Natural killer cell (primary cell): ENCODE measurements around the gene SGCG. TPM values are rescaled to one million over a fixed set of nuclear protein-coding genes. Genes with fewer than 3 reads are reported as not detected.
A peak's percentile ranks its signal among the peaks of the same experiment; 100 is the strongest.

Source experiments
- ATAC-seq, 3 donors: fragments of 150-1000 bp in 2 of 3; fragments of 200-7000 bp in 1 of 3; cut with Tn5 transposase; 1 replicate in 1 of 3; 2 replicates in 2 of 3; pipeline ENCODE4 v1.10.0; 2021; ENCODE audit warnings: mild to moderate bottlenecking in 2 of 3, moderate library complexity in 2 of 3
- DNase-seq, 2 donors: peaks; one replicate each; pipeline versions ENCODE4 v3.0.0 to v3.0.0-alpha.2; 2013 to 2021; ENCODE audit warnings: mixed read lengths in 1 of 2
- H3K27ac ChIP-seq: one replicate; pipeline ENCODE4 v1.5.1; 2013; ENCODE audit warnings: mild to moderate bottlenecking, low read length
- H3K27me3 ChIP-seq: one replicate; pipeline ENCODE4 v1.6.1; 2013; ENCODE audit warnings: low read length; ENCODE audit not compliant: control insufficient read depth, insufficient read depth
- H3K36me3 ChIP-seq: one replicate; pipeline ENCODE4 v1.6.1; 2013; ENCODE audit warnings: low read length; ENCODE audit not compliant: control insufficient read depth, insufficient read depth
- H3K4me1 ChIP-seq: one replicate; pipeline ENCODE4 v1.6.1; 2013; ENCODE audit warnings: low read length; ENCODE audit not compliant: control insufficient read depth, insufficient read depth
- H3K4me3 ChIP-seq: one replicate; pipeline ENCODE4 v1.5.1; 2013; ENCODE audit warnings: low read length
- H3K9me3 ChIP-seq: one replicate; pipeline ENCODE4 v1.6.1; 2013; ENCODE audit warnings: low read length; ENCODE audit not compliant: control insufficient read depth, insufficient read depth
- H3K27ac Mint-ChIP-seq, 2 donors: one replicate each; pipeline ENCODE4 v1.8.0; 2022; ENCODE audit warnings: mild to moderate bottlenecking in 2 of 2, mixed read lengths in 2 of 2, moderate library complexity in 1 of 2
- H3K27me3 Mint-ChIP-seq, 2 donors: one replicate each; pipeline ENCODE4 v1.8.0; 2022; ENCODE audit warnings: low read depth in 2 of 2, mixed read lengths in 2 of 2
- H3K36me3 Mint-ChIP-seq: one replicate; pipeline ENCODE4 v1.8.0; 2022; ENCODE audit warnings: mixed read lengths
- H3K4me1 Mint-ChIP-seq, 2 donors: one replicate each; pipeline ENCODE4 v1.8.0; 2022; ENCODE audit warnings: mixed read lengths in 2 of 2
- H3K4me3 Mint-ChIP-seq: one replicate; pipeline ENCODE4 v1.8.0; 2022; ENCODE audit warnings: mild to moderate bottlenecking, moderate library complexity, mixed read lengths
- H3K9me3 Mint-ChIP-seq, 2 donors: one replicate each; pipeline ENCODE4 v1.8.0; 2022; ENCODE audit warnings: mixed read lengths in 2 of 2
- WGBS: methylation state at CpG from one replicate; pipeline ENCODE4 v1.1.7; 2013; ENCODE audit warnings: missing lambda C conversion rate; ENCODE audit not compliant: insufficient coverage; 5-methylcytosine and 5-hydroxymethylcytosine counted together
- intact Hi-C: fragments of 100-400 bp; cut with micrococcal nuclease; formaldehyde crosslinking; loops from one replicate; pipeline ENCODE4 v1.14.2; 2022
- total RNA-seq, 4 donors: library from RNA; stranded (reverse); fragments of 120-200 nt in 1 of 4; gene quantifications; one replicate each; pipeline versions ENCODE4 v1.2.3 to v1.2.4, GENCODE V29; 2013 to 2022
- TF ChIP-seq, protein P1 (sequence below): fragments of 200-600 bp; IDR thresholded peaks from one replicate; pipeline ENCODE4 v1.8.0; 2022; ENCODE audit warnings: antibody characterized with exemption

Gene SGCG
- total RNA-seq, 3 donors from 2014 or later (not counting 1 experiment from before 2014, with no cell fraction given), result not detected

DNA sequence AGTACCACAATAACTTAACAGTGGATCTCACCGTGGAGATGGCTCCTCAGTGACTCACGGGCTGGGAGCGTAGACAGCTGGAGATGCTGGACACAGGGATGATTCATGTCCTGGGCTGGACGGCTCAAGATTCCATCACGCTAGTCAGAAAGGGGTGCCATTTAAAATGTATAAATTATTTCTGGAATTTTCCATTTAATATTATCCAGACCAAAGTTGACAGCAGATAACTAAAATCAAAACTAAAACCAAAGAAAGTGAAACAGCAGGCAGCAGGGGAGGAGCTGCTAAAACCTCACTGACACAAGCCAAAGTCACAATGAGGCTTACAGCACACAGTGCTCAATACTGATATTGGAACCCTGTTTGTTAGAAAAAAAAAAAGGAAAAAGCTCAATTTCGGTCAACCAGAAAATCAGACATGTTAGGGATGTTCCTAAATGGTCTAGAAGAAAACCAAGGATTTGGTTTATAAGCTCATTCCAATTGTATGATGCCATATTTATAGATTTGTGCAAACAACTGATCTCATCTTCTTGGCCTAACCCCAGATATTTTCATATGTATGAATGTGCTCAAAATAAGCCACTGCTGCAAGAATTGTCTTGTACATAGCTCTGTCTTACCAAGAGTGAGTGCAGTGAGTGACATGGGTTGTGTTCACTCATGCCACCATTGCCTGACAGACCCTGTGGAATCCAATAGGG is 140.9 kb downstream of the SGCG start:
- no peaks in the 10 kb centered on the region for H3K9me3 Mint-ChIP-seq
- peak overlapping the region; percentile 89 to 93 for H3K27ac Mint-ChIP-seq
- DNase-seq (peak in 1 of 2 donors; percentile 39), ATAC-seq (peak; percentile 79 to 85 (median 80))
- H3K27me3 Mint-ChIP-seq, result peaks cover 0 to 3% of the 10 kb centered on the region in 2 donors
- Histone ChIP-seq H3K4me3 (peak overlapping the region; percentile 61), H3K27me3 (no peaks in the 10 kb centered on the region), H3K9me3 (no peaks in the 10 kb centered on the region), H3K36me3 (no peaks in the 10 kb centered on the region), H3K4me1 (peaks cover 22% of the 10 kb centered on the region), H3K27ac (peak overlapping the region; percentile 63)
- intact Hi-C loops, result loop anchor here (2.0 kb wide), 1 partner anchor 53 kb away; no protein-coding TSS in a partner anchor
- 36% methylated on average over 5 of the region's 6 CpGs for WGBS
- no peaks in the 10 kb centered on the region for H3K36me3 Mint-ChIP-seq
- TF ChIP-seq, protein P1, sequence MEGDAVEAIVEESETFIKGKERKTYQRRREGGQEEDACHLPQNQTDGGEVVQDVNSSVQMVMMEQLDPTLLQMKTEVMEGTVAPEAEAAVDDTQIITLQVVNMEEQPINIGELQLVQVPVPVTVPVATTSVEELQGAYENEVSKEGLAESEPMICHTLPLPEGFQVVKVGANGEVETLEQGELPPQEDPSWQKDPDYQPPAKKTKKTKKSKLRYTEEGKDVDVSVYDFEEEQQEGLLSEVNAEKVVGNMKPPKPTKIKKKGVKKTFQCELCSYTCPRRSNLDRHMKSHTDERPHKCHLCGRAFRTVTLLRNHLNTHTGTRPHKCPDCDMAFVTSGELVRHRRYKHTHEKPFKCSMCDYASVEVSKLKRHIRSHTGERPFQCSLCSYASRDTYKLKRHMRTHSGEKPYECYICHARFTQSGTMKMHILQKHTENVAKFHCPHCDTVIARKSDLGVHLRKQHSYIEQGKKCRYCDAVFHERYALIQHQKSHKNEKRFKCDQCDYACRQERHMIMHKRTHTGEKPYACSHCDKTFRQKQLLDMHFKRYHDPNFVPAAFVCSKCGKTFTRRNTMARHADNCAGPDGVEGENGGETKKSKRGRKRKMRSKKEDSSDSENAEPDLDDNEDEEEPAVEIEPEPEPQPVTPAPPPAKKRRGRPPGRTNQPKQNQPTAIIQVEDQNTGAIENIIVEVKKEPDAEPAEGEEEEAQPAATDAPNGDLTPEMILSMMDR, result no peak
- H3K4me1 Mint-ChIP-seq, result peaks cover 35 to 40% of the 10 kb centered on the region in 2 donors
- peak overlapping the region; percentile 98 for H3K4me3 Mint-ChIP-seq

DNA sequence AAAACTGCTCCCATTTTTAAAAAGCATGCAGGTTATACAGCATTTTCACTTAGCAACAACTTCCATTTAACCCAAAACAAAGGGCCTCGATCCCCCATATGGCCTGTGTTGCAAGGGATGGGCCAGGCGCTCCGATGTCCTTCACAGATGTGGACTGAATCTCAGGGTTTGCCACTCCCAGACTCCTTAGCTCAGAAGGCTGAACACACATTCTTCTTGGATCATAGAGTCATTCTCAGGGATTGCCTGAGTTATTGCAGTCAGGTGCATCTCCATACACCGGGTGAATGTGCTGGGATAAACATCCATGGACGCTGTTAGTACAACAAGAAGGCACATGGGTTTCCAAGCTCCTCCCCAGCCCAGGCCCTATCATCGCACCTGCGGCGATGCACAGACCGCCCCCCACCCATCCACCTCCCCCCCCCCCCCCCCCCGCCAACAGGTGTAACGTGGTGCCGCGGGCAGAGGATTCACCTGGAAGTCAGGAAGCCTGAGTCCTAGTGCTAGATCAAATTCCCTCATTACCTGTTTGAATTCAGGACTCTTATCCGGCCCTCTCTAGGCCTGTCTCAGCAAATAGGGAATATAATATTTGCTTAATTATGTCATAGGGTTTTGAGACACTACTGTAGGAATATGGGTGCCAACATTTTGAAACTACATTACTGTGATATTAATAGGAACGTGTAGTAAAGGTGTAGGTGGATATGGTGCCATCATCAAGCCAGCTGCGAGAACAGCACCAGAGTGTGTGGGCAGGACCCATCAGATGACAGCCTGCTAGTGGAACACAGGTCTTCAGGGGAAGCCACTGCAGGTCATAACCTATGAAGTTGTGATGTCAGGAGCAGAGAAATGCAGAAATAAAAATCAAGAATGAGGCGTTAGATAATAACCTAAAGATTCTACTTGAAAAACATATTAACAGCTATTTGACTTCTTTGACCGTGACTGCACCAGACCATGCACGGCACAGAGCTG is 141.9 kb downstream of the SGCG start:
- Histone ChIP-seq H3K27me3 (no peaks in the 10 kb centered on the region), H3K4me3 (no peak overlapping the region), H3K36me3 (no peaks in the 10 kb centered on the region), H3K27ac (no peak overlapping the region), H3K9me3 (no peaks in the 10 kb centered on the region), H3K4me1 (peaks cover 22% of the 10 kb centered on the region)
- Mint-ChIP-seq H3K9me3 (no peaks in the 10 kb centered on the region), H3K36me3 (no peaks in the 10 kb centered on the region), H3K4me1 (peaks cover 35 to 40% of the 10 kb centered on the region in 2 donors), H3K27ac (peak overlapping the region in 1 of 2 donors; percentile 89), H3K4me3 (peak overlapping the region; percentile 98), H3K27me3 (peaks cover 0 to 3% of the 10 kb centered on the region in 2 donors)
- TF ChIP-seq, protein P1, result no peak
- 90% methylated on average over 18 of the region's 19 CpGs for WGBS
- DNase-seq (no peak), ATAC-seq (no peak)
- intact Hi-C loops, result no loop called here

DNA sequence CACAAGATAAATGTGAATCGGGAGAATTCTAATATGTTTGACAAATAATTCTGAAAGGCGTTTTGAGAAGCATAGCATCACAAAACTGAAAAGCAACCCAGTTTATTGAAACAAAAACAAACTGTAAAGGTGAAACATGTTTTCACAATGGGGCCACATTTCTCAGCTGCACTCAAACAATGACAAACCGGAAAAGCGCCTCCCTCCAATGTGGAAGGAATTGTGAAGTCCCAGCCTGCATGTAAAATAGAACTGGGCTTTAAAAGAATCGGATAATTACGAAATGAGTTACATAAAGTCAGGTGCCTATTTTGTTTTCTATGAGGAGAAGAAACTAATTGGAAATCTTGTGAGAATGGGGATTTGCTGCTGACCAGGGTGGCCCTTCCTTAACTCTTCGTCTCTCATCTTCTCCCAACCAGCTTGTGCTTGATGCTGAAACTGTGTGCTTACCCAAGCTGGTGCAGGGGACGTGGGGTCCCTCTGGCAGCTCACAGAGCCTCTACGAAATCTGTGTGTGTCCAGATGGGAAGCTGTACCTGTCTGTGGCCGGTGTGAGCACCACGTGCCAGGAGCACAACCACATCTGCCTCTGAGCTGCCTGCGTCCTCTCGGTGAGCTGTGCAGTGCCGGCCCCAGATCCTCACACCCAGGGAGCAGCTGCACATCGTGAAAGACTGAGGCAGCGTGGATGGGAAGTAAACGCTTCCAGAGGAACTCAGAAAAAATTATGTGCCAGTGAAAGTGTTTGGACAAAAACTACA is 143.3 kb downstream of the SGCG start:
- Histone ChIP-seq H3K4me3 (no peak overlapping the region), H3K9me3 (no peaks in the 10 kb centered on the region), H3K27ac (no peak overlapping the region), H3K4me1 (peaks cover 20% of the 10 kb centered on the region), H3K36me3 (no peaks in the 10 kb centered on the region), H3K27me3 (no peaks in the 10 kb centered on the region)
- DNase-seq (no peak), ATAC-seq (no peak)
- H3K27me3 Mint-ChIP-seq, result peaks cover 0 to 3% of the 10 kb centered on the region in 2 donors
- no peak overlapping the region for H3K4me3 Mint-ChIP-seq
- 85% methylated on average over 17 of the region's 17 CpGs for WGBS
- H3K4me1 Mint-ChIP-seq, result peaks cover 29 to 34% of the 10 kb centered on the region in 2 donors
- intact Hi-C loops, result no loop called here
- H3K9me3 Mint-ChIP-seq, result no peaks in the 10 kb centered on the region
- H3K36me3 Mint-ChIP-seq, result no peaks in the 10 kb centered on the region
- H3K27ac Mint-ChIP-seq, result peak overlapping the region; percentile 23 to 59
- TF ChIP-seq, protein P1, result no peak
